Mesothelial cell of epicardium (in vitro differentiated cells): Measurements from ENCODE around the gene EIF3C. TPM values are rescaled to one million over a fixed set of nuclear protein-coding genes. Genes with fewer than 3 reads are reported as not detected.

Experiments used
- microRNA-seq: library from miRNA; unstranded; fragments of <30 nt; microRNA quantifications from one replicate; pipeline ENCODE4 v1.2.0, GENCODE V29; 2021; ENCODE audit warnings: inconsistent platforms, mixed read lengths
- total RNA-seq: library from RNA; stranded (reverse); gene quantifications from 3 replicates; pipeline ENCODE4 v1.2.1, GENCODE V29; 2021

The EIF3C gene
- total RNA-seq, 1 donor from 2014 or later: 685 TPM

Small RNA genes within 50 kb of the gene (microRNA-seq; reads per million reads assigned to microRNA genes)
- not detected for gene MIR6862-2

Other genes starting within 250 kb of the EIF3C start
- 0.40 to 0.41 TPM in 2 of 3 replicates, not detected in the other for gene NPIPB7, start 239.1 kb upstream of the EIF3C start, total RNA-seq
- 30.8 to 31.5 TPM (median 30.9 TPM) in 3 replicates for gene CLN3, start 219.4 kb upstream of the EIF3C start, total RNA-seq
- 0.09 to 0.14 TPM in 2 of 3 replicates, not detected in the other for gene APOBR, start 216.8 kb upstream of the EIF3C start, total RNA-seq
- gene IL27, start 204.6 kb upstream of the EIF3C start, total RNA-seq: not detected in 3 replicates
- gene NUPR1, start 172.5 kb upstream of the EIF3C start, total RNA-seq: 12.3 to 13.9 TPM (median 13.3 TPM) in 3 replicates
- gene SGF29, start 157.5 kb upstream of the EIF3C start, total RNA-seq: 21.6 to 27.2 TPM (median 24.7 TPM) in 3 replicates
- 0.75 to 0.98 TPM (median 0.90 TPM) in 3 replicates for gene SULT1A2, start 114.4 kb upstream of the EIF3C start, total RNA-seq
- gene SULT1A1, start 101.4 kb upstream of the EIF3C start, total RNA-seq: 8.3 to 9.9 TPM (median 9.7 TPM) in 3 replicates
- gene NPIPB8, start 73.4 kb upstream of the EIF3C start, total RNA-seq: 0.16 to 1.2 TPM (median 0.49 TPM) in 3 replicates
- gene NPIPB9, start 40.3 kb downstream of the EIF3C start, total RNA-seq: 3.6 to 5.2 TPM (median 4.3 TPM) in 3 replicates
- 215 to 230 TPM (median 219 TPM) in 3 replicates for gene ATXN2L, start 111.5 kb downstream of the EIF3C start, total RNA-seq
- 122 to 134 TPM (median 127 TPM) in 3 replicates for gene TUFM, start 134.9 kb downstream of the EIF3C start, total RNA-seq
- gene SH2B1, start 152.4 kb downstream of the EIF3C start, total RNA-seq: 73.9 to 78.5 TPM (median 76.8 TPM) in 3 replicates
- gene ATP2A1, start 167.0 kb downstream of the EIF3C start, total RNA-seq: 2.9 to 3.6 TPM (median 3.0 TPM) in 3 replicates
- 26.8 to 30.1 TPM (median 29.7 TPM) in 3 replicates for gene RABEP2, start 213.8 kb downstream of the EIF3C start, total RNA-seq
- not detected in 3 replicates for gene CD19, start 220.5 kb downstream of the EIF3C start, total RNA-seq
- gene NFATC2IP, start 239.5 kb downstream of the EIF3C start, total RNA-seq: 48.6 to 58.2 TPM (median 48.7 TPM) in 3 replicates